ENCODE data around the gene FAM187B. TPM values are rescaled to one million over a fixed set of nuclear protein-coding genes. Genes with fewer than 3 reads are reported as not detected.
"Not testable (repeated sequence)": the region's sequence is repeated elsewhere in the genome, so short reads cannot be mapped to it uniquely, and the experiment has no call there.

Gene FAM187B
- total and polyA plus RNA-seq, 3 donors from 2014 or later = 18.4 to 105 (median 79.2) TPM

DNA sequence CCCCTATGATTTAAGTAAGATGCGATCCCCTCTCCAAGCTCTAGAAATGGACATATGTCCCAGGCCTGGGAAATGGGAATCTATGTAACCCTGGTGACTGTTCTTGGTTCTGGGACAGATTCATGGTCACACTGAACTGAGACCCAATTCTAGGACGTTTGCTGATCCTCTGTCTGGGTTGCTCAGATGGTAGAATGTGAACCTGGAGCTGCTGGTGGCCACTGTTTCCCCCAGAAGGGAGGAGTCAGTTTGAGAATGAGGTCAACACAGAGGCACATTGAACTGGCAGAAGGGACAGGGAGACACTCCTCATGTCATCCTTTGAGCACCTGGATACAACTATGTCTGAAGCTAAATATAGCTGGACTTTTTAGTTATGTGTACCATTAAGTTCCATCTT is 29.1 kb downstream of the FAM187B start:
- intact Hi-C loops (cut with DNase I; ENCODE audit: low total_unique reads) = no loop called here
- H3K4me1 ChIP-seq = no peaks in the 10 kb centered on the region
- DNase-seq = no peak
- no peak for TF ChIP-seq POLR2A (IDR thresholded peaks at IDR 0.05)
- TF ChIP-seq, protein P1, sequence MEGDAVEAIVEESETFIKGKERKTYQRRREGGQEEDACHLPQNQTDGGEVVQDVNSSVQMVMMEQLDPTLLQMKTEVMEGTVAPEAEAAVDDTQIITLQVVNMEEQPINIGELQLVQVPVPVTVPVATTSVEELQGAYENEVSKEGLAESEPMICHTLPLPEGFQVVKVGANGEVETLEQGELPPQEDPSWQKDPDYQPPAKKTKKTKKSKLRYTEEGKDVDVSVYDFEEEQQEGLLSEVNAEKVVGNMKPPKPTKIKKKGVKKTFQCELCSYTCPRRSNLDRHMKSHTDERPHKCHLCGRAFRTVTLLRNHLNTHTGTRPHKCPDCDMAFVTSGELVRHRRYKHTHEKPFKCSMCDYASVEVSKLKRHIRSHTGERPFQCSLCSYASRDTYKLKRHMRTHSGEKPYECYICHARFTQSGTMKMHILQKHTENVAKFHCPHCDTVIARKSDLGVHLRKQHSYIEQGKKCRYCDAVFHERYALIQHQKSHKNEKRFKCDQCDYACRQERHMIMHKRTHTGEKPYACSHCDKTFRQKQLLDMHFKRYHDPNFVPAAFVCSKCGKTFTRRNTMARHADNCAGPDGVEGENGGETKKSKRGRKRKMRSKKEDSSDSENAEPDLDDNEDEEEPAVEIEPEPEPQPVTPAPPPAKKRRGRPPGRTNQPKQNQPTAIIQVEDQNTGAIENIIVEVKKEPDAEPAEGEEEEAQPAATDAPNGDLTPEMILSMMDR (IDR thresholded peaks at IDR 0.05) = no peak
- H3K27ac ChIP-seq = no peak overlapping the region
- H3K9me3 ChIP-seq = no peaks in the 10 kb centered on the region
- 60 to 78% methylated on average over 2 of the region's 2 CpGs for WGBS, 2 donors
- H3K27me3 ChIP-seq = no peaks in the 10 kb centered on the region
- H3K36me3 ChIP-seq (ENCODE audit: low read depth, missing control alignments) = no peaks in the 10 kb centered on the region
- H3K4me3 ChIP-seq = no peak overlapping the region

DNA sequence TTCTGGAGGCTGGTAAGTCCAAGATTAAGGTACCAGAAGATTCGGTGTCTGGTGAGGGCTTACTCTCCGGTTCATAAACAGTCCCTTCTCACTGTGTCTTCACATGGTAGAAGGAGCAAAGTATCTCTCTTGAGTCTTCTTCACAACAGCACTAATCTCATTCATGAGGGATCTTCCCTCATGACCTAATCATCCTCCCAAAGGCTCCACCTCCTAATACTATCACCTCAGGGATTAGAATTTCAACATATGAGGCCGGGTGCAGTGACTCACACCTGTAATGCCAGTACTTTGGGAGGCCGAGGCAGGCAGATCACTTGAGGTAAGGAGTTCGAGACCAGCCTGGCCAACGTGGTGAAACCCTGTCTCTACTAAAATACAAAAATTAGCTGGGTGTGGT is 31.7 kb downstream of the FAM187B start:
- DNase-seq; H3K27me3 ChIP-seq; H3K4me1 ChIP-seq; H3K4me3 ChIP-seq; H3K9me3 ChIP-seq; H3K27ac ChIP-seq; H3K36me3 ChIP-seq (ENCODE audit: low read depth, missing control alignments); intact Hi-C loops (cut with DNase I; ENCODE audit: low total_unique reads): not testable (repeated sequence)
- 80 to 97% methylated on average over 6 of the region's 6 CpGs for WGBS, 2 donors

DNA sequence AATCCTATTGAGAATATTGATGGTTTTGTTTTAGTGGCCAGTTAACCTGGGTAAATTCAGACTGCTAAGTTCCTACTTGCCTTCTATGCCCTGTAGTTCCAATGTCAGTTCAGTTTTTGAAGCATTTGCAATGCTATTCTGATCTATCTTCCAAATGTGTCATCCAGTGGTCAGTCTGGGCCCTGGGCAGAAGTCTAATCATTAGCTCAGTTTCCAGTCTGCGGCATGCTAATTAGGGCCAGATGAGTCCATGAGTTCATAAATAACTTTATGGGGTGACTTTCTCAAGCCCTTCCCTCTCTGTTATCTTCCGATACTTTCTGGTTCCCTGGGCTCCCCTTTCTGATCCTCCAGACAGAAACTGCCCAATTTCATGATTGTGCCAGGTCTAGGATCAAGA is 32.7 kb downstream of the FAM187B start:
- TF ChIP-seq, protein P1 (IDR thresholded peaks at IDR 0.05) = no peak
- TF ChIP-seq POLR2A (IDR thresholded peaks at IDR 0.05) = no peak
- Histone ChIP-seq H3K4me1 (no peaks in the 10 kb centered on the region), H3K36me3 (ENCODE audit: low read depth, missing control alignments) (no peaks in the 10 kb centered on the region), H3K4me3 (no peak overlapping the region), H3K9me3 (no peaks in the 10 kb centered on the region), H3K27me3 (no peaks in the 10 kb centered on the region), H3K27ac (no peak overlapping the region)
- no peak for DNase-seq
- WGBS, 2 donors = 42 to 58% methylated on average over 2 of the region's 2 CpGs
- intact Hi-C loops (cut with DNase I; ENCODE audit: low total_unique reads) = no loop called here

DNA sequence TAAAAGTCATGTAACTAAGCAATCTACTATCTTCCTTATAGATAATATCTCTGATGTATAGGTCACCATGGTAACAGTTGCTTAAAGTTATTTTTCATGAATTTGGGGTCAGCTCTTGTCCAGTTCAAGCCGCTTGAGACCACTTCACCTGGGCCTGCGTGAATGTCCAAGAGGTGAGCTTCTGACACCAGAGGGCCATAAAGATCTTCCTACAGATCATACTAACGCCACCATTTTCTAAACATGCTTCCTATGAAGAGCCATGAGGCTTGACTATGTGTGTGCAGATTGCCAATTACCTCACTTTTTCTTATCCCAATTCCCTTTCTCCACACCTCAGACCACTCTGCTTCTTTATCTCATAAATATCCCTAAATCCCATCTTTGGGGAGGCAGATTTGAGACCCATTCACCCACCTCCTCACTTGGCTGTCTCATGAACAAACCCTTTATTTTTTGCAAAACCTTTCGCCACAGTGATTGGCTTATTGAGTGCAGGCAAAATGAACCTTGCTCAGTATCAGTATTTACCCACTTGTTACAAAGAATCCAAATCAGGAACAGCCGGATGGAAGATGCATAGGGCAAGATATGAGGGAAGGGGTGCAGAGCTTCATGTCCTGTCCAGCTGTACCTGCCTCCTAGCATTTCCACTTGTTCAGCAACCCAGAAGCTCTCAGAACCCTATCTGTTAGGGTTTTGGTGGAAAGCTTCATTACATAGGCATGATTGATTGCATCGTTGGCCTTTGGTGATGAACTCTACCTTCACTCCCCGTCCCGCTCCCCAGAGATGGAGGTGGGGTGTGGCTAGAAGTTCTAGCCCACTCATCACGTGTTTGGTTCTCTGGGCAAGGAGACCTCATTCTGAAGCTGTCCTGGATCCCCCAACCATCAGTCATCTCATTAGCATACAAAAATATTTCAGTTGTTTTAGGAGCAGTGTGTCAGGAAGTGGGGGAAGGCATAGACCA is 34.2 kb downstream of the FAM187B start:
- Histone ChIP-seq H3K4me3 (no peak overlapping the region), H3K9me3 (no peaks in the 10 kb centered on the region), H3K27me3 (no peaks in the 10 kb centered on the region), H3K27ac (no peak overlapping the region), H3K4me1 (no peaks in the 10 kb centered on the region), H3K36me3 (ENCODE audit: low read depth, missing control alignments) (no peaks in the 10 kb centered on the region)
- 69 to 71% methylated on average over 7 to 9 of the region's 9 CpGs for WGBS, 2 donors
- no peak for DNase-seq
- intact Hi-C loops (cut with DNase I; ENCODE audit: low total_unique reads) = no loop called here
- no peak for TF ChIP-seq POLR2A (IDR thresholded peaks at IDR 0.05)

DNA sequence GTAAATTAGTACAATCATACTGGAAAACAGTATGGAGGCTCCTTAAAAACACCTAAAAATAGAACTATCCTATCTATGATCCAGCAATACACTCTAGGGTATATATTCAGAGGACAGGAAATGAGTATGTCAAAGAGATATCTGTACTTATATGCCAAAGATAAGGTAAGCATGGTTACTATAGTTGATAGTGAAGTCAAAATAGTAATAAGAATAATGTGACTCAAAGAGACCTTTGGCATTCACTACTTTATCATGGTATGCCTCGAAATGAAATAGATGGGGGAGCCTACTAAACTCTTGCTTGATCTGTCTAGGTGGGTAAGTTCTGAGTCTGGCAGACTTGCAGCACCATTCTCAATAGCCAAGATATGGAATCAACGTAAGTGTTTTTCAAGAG is 43.7 kb downstream of the FAM187B start:
- 77 to 82% methylated on average over 2 of the region's 2 CpGs for WGBS, 2 donors
- Histone ChIP-seq H3K4me1 (no peaks in the 10 kb centered on the region), H3K36me3 (ENCODE audit: low read depth, missing control alignments) (no peaks in the 10 kb centered on the region), H3K27me3 (no peaks in the 10 kb centered on the region), H3K4me3 (no peak overlapping the region), H3K27ac (no peak overlapping the region), H3K9me3 (no peaks in the 10 kb centered on the region)
- no peak for TF ChIP-seq POLR2A (IDR thresholded peaks at IDR 0.05)
- TF ChIP-seq, protein P1 (IDR thresholded peaks at IDR 0.05) = no peak
- DNase-seq = no peak
- intact Hi-C loops (cut with DNase I; ENCODE audit: low total_unique reads) = no loop called here
